GM12891 (cell line): Measurements from ENCODE around the gene CHURC1. TPM values are rescaled to one million over a fixed set of nuclear protein-coding genes. Genes with fewer than 3 reads are reported as not detected.

ENCODE experiments used
- DNase-seq: peaks from one replicate; pipeline ENCODE4 v3.0.0; 2011; ENCODE audit warnings: low spot score; ENCODE audit not compliant: insufficient read length
- FAIRE-seq: peaks from 2 replicates; lab custom pipeline; 2011; peaks lifted over from hg19 to GRCh38; lab: Jason Lieb, UNC
- PAX5 ChIP-seq: IDR thresholded peaks from 2 replicates; pipeline ENCODE4 v1.6.1; 2011; ENCODE audit warnings: low read length, moderate library complexity, mild to moderate bottlenecking; ENCODE audit not compliant: insufficient read depth, severe bottlenecking
- POLR2A ChIP-seq: IDR thresholded peaks from 2 replicates; pipeline ENCODE4 v1.6.1; 2011; ENCODE audit warnings: low read depth, low read length, control low read depth
- POLR2AphosphoS5 ChIP-seq: IDR thresholded peaks from 2 replicates; pipeline ENCODE4 v1.6.1; 2011; ENCODE audit warnings: low read depth, low read length, control low read depth
- POU2F2 ChIP-seq: IDR thresholded peaks from 2 replicates; pipeline ENCODE4 v1.6.1; 2011; ENCODE audit warnings: low read depth, mild to moderate bottlenecking, control low read depth, low read length, moderate library complexity
- SPI1 ChIP-seq: IDR thresholded peaks from 2 replicates; pipeline ENCODE4 v1.6.1; 2011; ENCODE audit warnings: low read depth, low read length, control low read depth
- TAF1 ChIP-seq: IDR thresholded peaks from 2 replicates; pipeline ENCODE4 v1.6.1; 2011; ENCODE audit warnings: low read depth, low read length, control low read depth
- polyA plus RNA-seq: library from polyadenylated mRNA; unstranded; fragments of >200 nt; gene quantifications from one replicate; pipeline ENCODE4 v1.2.1, GENCODE V29; 2012; ENCODE audit warnings: low read depth, missing spikeins, inconsistent platforms; ENCODE audit not compliant: missing spikeins

Gene CHURC1
- 60.3 TPM for polyA plus RNA-seq

- FAIRE-seq (peak; percentile 97), DNase-seq (peak; percentile 66)
- TF ChIP-seq POLR2AphosphoS5 (peak; percentile 96), POU2F2 (peak; percentile 61; the same call in 1 of the 2 replicates), PAX5 (no peak), SPI1 (peak; percentile 39; the same call in 1 of the 2 replicates), TAF1 (peak; percentile 94), POLR2A (peak; percentile 95)
These were observed at the start of gene CHURC1 for GRCh38 chr14:64914237-64915028. Gene CHURC1 (plus strand): TSS chr14:64914455. CDS start chr14:64914496, 41 bp downstream.

- FAIRE-seq (peak; percentile 50), DNase-seq (no peak)
- TF ChIP-seq POLR2AphosphoS5 (no peak), POLR2A (no peak), TAF1 (no peak), POU2F2 (no peak), SPI1 (no peak), PAX5 (no peak)
These were observed 49.1 kb upstream of the CHURC1 start for GRCh38 chr14:64865109-64865508.

GRCh38 chr14:64865992-64866391 is 48.3 kb upstream of the CHURC1 start:
- no peak for TF ChIP-seq POLR2A
- no peak for TF ChIP-seq POU2F2
- TF ChIP-seq PAX5: no peak
- no peak for TF ChIP-seq TAF1
- TF ChIP-seq SPI1: no peak
- no peak for TF ChIP-seq POLR2AphosphoS5

DNA sequence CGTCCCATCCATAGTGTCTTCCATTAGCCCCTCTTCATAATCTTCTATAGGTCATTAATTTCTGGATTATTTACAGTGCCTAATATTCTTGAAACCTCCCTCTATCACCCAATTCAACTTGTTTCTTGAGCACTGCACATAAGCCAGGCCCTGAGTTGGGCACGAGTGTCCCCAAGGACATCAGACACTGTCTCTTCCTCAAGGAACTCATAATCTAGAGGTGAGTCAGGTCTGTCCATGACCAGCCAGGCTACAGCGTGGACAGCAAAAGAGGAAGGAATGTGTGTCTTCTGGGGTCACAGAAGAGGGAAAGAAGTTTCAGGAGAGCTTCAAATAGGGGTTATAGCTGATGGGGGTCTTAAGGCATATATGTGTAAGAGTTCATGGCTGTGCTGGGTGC is 47.1 kb upstream of the CHURC1 start:
- TF ChIP-seq POLR2A: no peak
- TF ChIP-seq TAF1: no peak
- TF ChIP-seq POLR2AphosphoS5: no peak
- no peak for TF ChIP-seq POU2F2
- no peak for TF ChIP-seq SPI1
- TF ChIP-seq PAX5: no peak
- DNase-seq: no peak
- no peak for FAIRE-seq

More at GRCh38 chr14:64865992-64866391, 48.3 kb upstream of the CHURC1 start:
- no peak for FAIRE-seq
- DNase-seq: no peak

- no peak for DNase-seq
- TF ChIP-seq POLR2AphosphoS5 (no peak), PAX5 (no peak), SPI1 (no peak), POU2F2 (no peak), TAF1 (no peak), POLR2A (no peak)
- no peak for FAIRE-seq
These were observed 45.9 kb upstream of the CHURC1 start for GRCh38 chr14:64868379-64868778.

GRCh38 chr14:64868841-64869240 is 45.4 kb upstream of the CHURC1 start:
- FAIRE-seq: no peak
- no peak for TF ChIP-seq POU2F2
- no peak for DNase-seq

- DNase-seq (no peak), FAIRE-seq (no peak)
- TF ChIP-seq SPI1: no peak
- no peak for TF ChIP-seq PAX5
- no peak for TF ChIP-seq POU2F2
- TF ChIP-seq TAF1: no peak
- TF ChIP-seq POLR2AphosphoS5: no peak
- no peak for TF ChIP-seq POLR2A
These were observed 44.1 kb upstream of the CHURC1 start for GRCh38 chr14:64870160-64870559.

DNA sequence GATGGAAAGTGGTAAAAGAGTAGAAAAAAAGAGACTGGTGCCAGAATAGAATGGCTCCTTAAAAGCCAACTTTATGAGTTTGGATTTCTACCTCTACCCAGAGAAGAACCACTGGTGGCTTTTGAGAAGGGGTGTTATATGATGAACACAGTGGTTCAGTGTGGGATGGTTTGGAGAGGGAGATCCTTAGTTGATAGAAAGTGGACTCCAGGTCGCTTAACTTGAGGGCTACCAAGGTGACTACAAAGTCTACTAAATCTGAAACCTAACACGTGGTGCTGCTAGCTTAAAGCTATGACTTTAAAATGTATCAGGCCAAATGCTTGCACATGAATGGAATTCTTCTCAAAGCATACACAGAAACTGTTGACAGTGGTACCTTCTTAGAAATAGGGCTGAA is 42.9 kb upstream of the CHURC1 start:
- TF ChIP-seq POU2F2 (no peak), SPI1 (no peak), PAX5 (no peak), POLR2A (no peak), POLR2AphosphoS5 (no peak), TAF1 (no peak)
- DNase-seq (no peak), FAIRE-seq (no peak)

DNA sequence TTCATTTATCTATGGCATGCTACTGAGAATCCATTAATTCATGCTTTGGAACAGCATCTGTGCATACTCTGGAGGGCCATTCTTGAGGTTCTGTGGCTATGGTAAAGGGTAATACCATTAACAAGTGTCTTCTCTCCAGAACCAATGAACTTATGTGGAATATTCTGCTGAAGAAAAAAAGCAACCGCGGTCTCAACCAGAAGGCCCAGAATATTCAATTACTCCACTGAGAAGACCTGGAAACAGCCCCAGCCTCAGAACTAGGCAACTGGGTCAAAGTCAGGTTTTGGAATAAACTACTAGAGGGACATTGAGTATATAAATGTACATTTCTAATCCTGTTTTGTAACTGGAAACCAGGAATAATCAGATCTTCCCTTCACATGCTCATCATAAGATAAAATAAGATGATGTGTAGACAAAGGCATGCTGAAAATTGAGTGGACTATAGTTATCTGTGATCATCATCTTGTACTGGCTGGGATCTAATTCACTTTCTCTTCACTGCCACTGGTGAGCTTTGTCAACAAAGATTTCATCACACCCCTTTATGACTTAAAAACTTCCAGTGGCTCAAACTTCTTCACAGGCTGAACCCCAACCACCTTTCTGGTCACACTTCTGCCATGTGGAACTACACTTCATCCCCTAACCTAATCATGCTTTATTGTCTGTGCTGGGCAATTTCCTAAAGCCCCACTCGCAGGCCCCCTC is 40.6 kb upstream of the CHURC1 start:
- FAIRE-seq (no peak), DNase-seq (no peak)
- TF ChIP-seq POU2F2 (no peak), SPI1 (no peak), PAX5 (no peak), POLR2AphosphoS5 (no peak), TAF1 (no peak), POLR2A (no peak)
